IMR-90 (cell line): ENCODE results near the gene MINK1. TPM values are rescaled to one million over a fixed set of nuclear protein-coding genes. Genes with fewer than 3 reads are reported as not detected.

ENCODE experiments used
- ATAC-seq: fragments of 200-7000 bp; cut with Tn5 transposase; 2 replicates; pipeline ENCODE4 v1.9.1; 2020; ENCODE audit warnings: low read depth, mild to moderate bottlenecking, moderate library complexity
- BruUV-seq: library from RNA; stranded (reverse); fragments of 400-500 nt; replicated peaks from 2 replicates; lab custom pipeline; 2021; lab: Mats Ljungman, UMichigan
- CTCF ChIA-PET: fragments of 300-600 bp; formaldehyde crosslinking; extraction: SDS; loops from one replicate; lab custom pipeline; 2021; ENCODE audit warnings: antibody characterized with exemption; lab: Yijun Ruan, JAX
- POLR2A ChIA-PET: fragments of 300-600 bp; sonication (Branson Sonifier 250); formaldehyde crosslinking; loops from one replicate; lab custom pipeline; 2022; ENCODE audit warnings: antibody characterized with exemption; ENCODE audit not compliant: unreplicated experiment; lab: Charles Lee
- DNase-seq: peaks from one replicate; pipeline ENCODE4 v3.0.0; 2013
- H2AFZ ChIP-seq: replicated peaks from 2 replicates; pipeline ENCODE3; 2013; ENCODE audit warnings: low read length, mild to moderate bottlenecking; ENCODE audit not compliant: poor library complexity
- H2AK5ac ChIP-seq: 2 replicates; pipeline ENCODE4 v1.6.1; 2013; ENCODE audit warnings: low read depth, low read length, inconsistent platforms
- H2AK9ac ChIP-seq: replicated peaks from 2 replicates; pipeline ENCODE3; 2013; ENCODE audit warnings: mild to moderate bottlenecking, low read depth, low read length, moderate library complexity; ENCODE audit not compliant: poor library complexity
- H2BK120ac ChIP-seq: 2 replicates; pipeline ENCODE4 v1.6.1; 2013; ENCODE audit warnings: low read depth, low read length, inconsistent platforms
- H2BK15ac ChIP-seq: 3 replicates; pipeline ENCODE4 v1.6.1; 2013; ENCODE audit warnings: low read depth, low read length, inconsistent platforms
- H2BK20ac ChIP-seq: 2 replicates; pipeline ENCODE4 v1.6.1; 2013; ENCODE audit warnings: low read depth, mild to moderate bottlenecking, inconsistent platforms, low read length, moderate library complexity
- H2BK5ac ChIP-seq: 2 replicates; pipeline ENCODE4 v1.6.1; 2013; ENCODE audit warnings: mild to moderate bottlenecking, low read depth, low read length, inconsistent platforms; ENCODE audit not compliant: poor library complexity, severe bottlenecking
- H3K14ac ChIP-seq: replicated peaks from 2 replicates; pipeline ENCODE4 v1.6.1; 2013; ENCODE audit warnings: low read depth, low read length, inconsistent platforms
- H3K18ac ChIP-seq: 2 replicates; pipeline ENCODE4 v1.6.1; 2013; ENCODE audit warnings: low read depth, low read length, control low read depth
- H3K23ac ChIP-seq: 2 replicates; pipeline ENCODE4 v1.6.1; 2013; ENCODE audit warnings: low read depth, low read length, inconsistent platforms
- H3K27ac ChIP-seq: 2 replicates; pipeline ENCODE4 v1.5.1; 2013; ENCODE audit warnings: mild to moderate bottlenecking, control low read depth, low read length; ENCODE audit not compliant: insufficient read depth
- H3K27me3 ChIP-seq: 2 replicates; pipeline ENCODE4 v1.6.1; 2013; ENCODE audit warnings: low read length; ENCODE audit not compliant: control insufficient read depth, insufficient read depth
- H3K36me3 ChIP-seq: 2 replicates; pipeline ENCODE4 v1.6.1; 2013; ENCODE audit warnings: low read length, mixed read lengths; ENCODE audit not compliant: control insufficient read depth, insufficient read depth
- H3K4ac ChIP-seq: 2 replicates; pipeline ENCODE4 v1.6.1; 2013; ENCODE audit warnings: low read depth, low read length, inconsistent platforms
- H3K4me1 ChIP-seq: 2 replicates; pipeline ENCODE4 v1.6.1; 2013; ENCODE audit warnings: low read length, mixed read lengths; ENCODE audit not compliant: control insufficient read depth, insufficient read depth
- H3K4me2 ChIP-seq: 2 replicates; pipeline ENCODE4 v1.6.1; 2013; ENCODE audit warnings: low read depth, mild to moderate bottlenecking, control low read depth, low read length, moderate library complexity
- H3K4me3 ChIP-seq: 2 replicates; pipeline ENCODE4 v1.5.1; 2013; ENCODE audit warnings: low read depth, mild to moderate bottlenecking, control low read depth, low read length, moderate library complexity; ENCODE audit not compliant: insufficient read depth
- H3K56ac ChIP-seq: 2 replicates; pipeline ENCODE4 v1.6.1; 2013; ENCODE audit warnings: low read length, inconsistent platforms; ENCODE audit not compliant: insufficient read depth; ENCODE audit errors: extremely low read depth
- H3K79me1 ChIP-seq, 2 experiments: 2 replicates each; pipeline ENCODE4 v1.6.1; 2013; ENCODE audit warnings: low read length in 2 of 2, inconsistent platforms in 1 of 2, low read depth in 1 of 2
- H3K9ac ChIP-seq: 2 replicates; pipeline ENCODE4 v1.6.1; 2013; ENCODE audit warnings: low read depth, low read length, control low read depth
- H3K9me1 ChIP-seq: 2 replicates; pipeline ENCODE4 v1.6.1; 2013; ENCODE audit warnings: low read length, inconsistent platforms; ENCODE audit not compliant: insufficient read depth
- H3K9me3 ChIP-seq: 2 replicates; pipeline ENCODE4 v1.6.1; 2013; ENCODE audit warnings: low read length; ENCODE audit not compliant: control insufficient read depth, insufficient read depth
- H4K20me1 ChIP-seq: 2 replicates; pipeline ENCODE4 v1.6.1; 2013; ENCODE audit warnings: low read length, inconsistent platforms; ENCODE audit not compliant: insufficient read depth
- H4K5ac ChIP-seq: 2 replicates; pipeline ENCODE4 v1.6.1; 2013; ENCODE audit warnings: mild to moderate bottlenecking, low read depth, low read length, control low read depth
- H4K8ac ChIP-seq, 2 experiments: 2 replicates each; pipeline ENCODE4 v1.6.1; 2013; ENCODE audit warnings: low read depth in 2 of 2, low read length in 2 of 2, control low read depth in 1 of 2, inconsistent platforms in 1 of 2
- H4K91ac ChIP-seq: 2 replicates; pipeline ENCODE4 v1.6.1; 2013; ENCODE audit warnings: low read depth, low read length, inconsistent platforms; ENCODE audit not compliant: insufficient read depth
- CTCF ChIP-seq: conservative IDR thresholded peaks from 2 replicates; pipeline ENCODE4 v1.5.1; 2012; ENCODE audit warnings: mild to moderate bottlenecking, low read depth, low read length, improper control_type of control experiment
- FOS ChIP-seq: fragments of 150-350 bp; IDR thresholded peaks from 2 replicates; pipeline ENCODE4 v1.6.1; 2016; ENCODE audit warnings: low read depth, low read length
- MAZ ChIP-seq: IDR thresholded peaks from 2 replicates; pipeline ENCODE4 v1.6.1; 2012; ENCODE audit warnings: low read depth, mild to moderate bottlenecking, low read length, improper control_type of control experiment, moderate library complexity, borderline replicate concordance
- MXI1 ChIP-seq: IDR thresholded peaks from 2 replicates; pipeline ENCODE4 v1.6.1; 2012; ENCODE audit warnings: low read depth, mild to moderate bottlenecking, low read length, moderate library complexity, borderline replicate concordance
- RCOR1 ChIP-seq: IDR thresholded peaks from 2 replicates; pipeline ENCODE4 v1.6.1; 2012; ENCODE audit warnings: mild to moderate bottlenecking, low read length, improper control_type of control experiment; ENCODE audit not compliant: insufficient replicate concordance
- RFX5 ChIP-seq: IDR thresholded peaks from 2 replicates; pipeline ENCODE4 v1.8.0; 2012; ENCODE audit warnings: low read depth, mild to moderate bottlenecking, low read length, moderate library complexity
- USF2 ChIP-seq: fragments of 150-350 bp; IDR thresholded peaks from 2 replicates; pipeline ENCODE4 v1.6.1; 2017; ENCODE audit warnings: mild to moderate bottlenecking, antibody characterized with exemption, low read length, low read depth
- WGBS, 2 experiments: methylation state at CpG; one replicate each; pipeline versions ENCODE4 v1.1.5 to v1.1.7; 2013; ENCODE audit warnings: missing lambda C conversion rate in 2 of 2; ENCODE audit not compliant: insufficient read length in 1 of 2; ENCODE audit errors: extremely low coverage in 2 of 2; 5-methylcytosine and 5-hydroxymethylcytosine counted together
- dilution Hi-C: fragments of 300-500 bp; cut with HindIII; formaldehyde crosslinking; loops from one replicate; pipeline ENCODE4 v1.14.3; 2018; ENCODE audit warnings: low sequenced_read_pairs; ENCODE audit not compliant: unreplicated experiment
- in situ Hi-C: fragments of 300-500 bp; cut with MboI; formaldehyde crosslinking; loops from 3 replicates; pipeline ENCODE4 v1.14.3; 2019; ENCODE audit warnings: low sequenced_read_pairs, inconsistent platforms, mixed read lengths
- intact Hi-C: fragments of 100-400 bp; cut with micrococcal nuclease; formaldehyde crosslinking; loops from 2 replicates; pipeline ENCODE4 v1.10.0; 2022
- polyA plus RNA-seq, 3 experiments: library from polyadenylated mRNA; depleted of rRNA; stranded (reverse); fragments of >200 nt; gene quantifications; 2 replicates each; pipeline ENCODE4 v1.2.3, GENCODE V29; 2012; ENCODE audit warnings: low replicate concordance in 1 of 3
- total RNA-seq: library from RNA; depleted of rRNA; stranded (reverse); fragments of >200 nt; gene quantifications from 2 replicates; pipeline ENCODE4 v1.2.3, GENCODE V29; 2012

MINK1 gene
- total and polyA plus RNA-seq, 2 of the 4 experiments (the other 2 are of a cell fraction), result 12.2 to 40.9 TPM

DNA sequence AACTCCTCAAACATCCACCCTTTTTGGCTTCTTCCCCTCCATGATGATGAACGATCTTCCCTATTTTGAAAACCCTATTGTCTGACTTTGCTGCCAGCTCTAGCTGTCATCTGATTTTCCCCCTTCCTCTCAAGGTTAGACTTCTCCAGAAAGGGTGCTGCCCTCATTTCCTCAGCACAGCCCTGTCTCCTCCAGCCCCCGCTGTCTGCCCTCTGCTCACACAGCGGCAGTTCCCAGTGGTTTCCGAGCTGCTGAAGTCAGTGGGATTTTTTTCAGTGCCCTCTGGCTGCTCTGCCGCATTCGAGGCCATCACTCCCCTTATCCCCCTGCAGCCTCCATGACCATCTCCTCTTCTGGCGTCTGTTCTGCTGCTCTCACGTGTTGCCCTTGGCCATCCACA lies 39.6 kb downstream of the MINK1 start:
- ChIA-PET POLR2A (no interaction called here), CTCF (no interaction called here)
- no peaks in the 10 kb centered on the region; the same call in 1 of the 2 replicates for H3K9me1 ChIP-seq
- H3K27ac ChIP-seq, result no peak overlapping the region
- no peak overlapping the region for H4K8ac ChIP-seq
- H3K18ac ChIP-seq, result no peak overlapping the region
- no peak overlapping the region for H2BK120ac ChIP-seq
- WGBS, 2 experiments, result 64% methylated on average over 7 of the region's 8 CpGs; no CpG with 5 or more reads in 1 of the 2 experiments
- dilution Hi-C loops (no loop called here), intact Hi-C loops (no loop called here), in situ Hi-C loops (no loop called here)
- no peak overlapping the region for H3K14ac ChIP-seq
- H3K9ac ChIP-seq, result no peak overlapping the region
- no TSS peak for BruUV-seq
- H3K4ac ChIP-seq, result no peak overlapping the region
- H3K4me2 ChIP-seq, result no peak overlapping the region
- no peaks in the 10 kb centered on the region for H3K4me1 ChIP-seq
- no peak overlapping the region for H2AFZ ChIP-seq
- no peak overlapping the region for H4K5ac ChIP-seq
- H3K9me3 ChIP-seq, result no peaks in the 10 kb centered on the region
- no peak overlapping the region for H2BK15ac ChIP-seq
- H3K23ac ChIP-seq, result no peak overlapping the region
- no peak for ATAC-seq
- H3K4me3 ChIP-seq, result no peak overlapping the region
- H2BK5ac ChIP-seq, result no peak overlapping the region
- H2BK20ac ChIP-seq, result no peak overlapping the region
- no peak overlapping the region for H2AK9ac ChIP-seq
- H3K79me1 ChIP-seq, result peaks cover 14 to 32% of the 10 kb centered on the region in 2 experiments; a peak in 3 of 4 replicates
- no peaks in the 10 kb centered on the region for H3K27me3 ChIP-seq
- no peak overlapping the region for H2AK5ac ChIP-seq
- peaks cover 12% of the 10 kb centered on the region for H4K20me1 ChIP-seq
- H3K56ac ChIP-seq, result no peak overlapping the region
- H3K36me3 ChIP-seq, result peaks cover 1% of the 10 kb centered on the region; the same call in 1 of the 2 replicates
- H4K91ac ChIP-seq, result no peak overlapping the region
- no peak for TF ChIP-seq CTCF
- TF ChIP-seq MXI1, result no peak
- TF ChIP-seq RCOR1, result no peak
- no peak for TF ChIP-seq RFX5
- TF ChIP-seq MAZ, result no peak
- no peak for TF ChIP-seq FOS
- no peak for TF ChIP-seq USF2
- DNase-seq, result no peak
